ENCODE results near the gene PTPRN2. TPM values are rescaled to one million over a fixed set of nuclear protein-coding genes. Genes with fewer than 3 reads are reported as not detected.

The PTPRN2 gene
- total RNA-seq, 2 experiments from 2014 or later, result 0.70 TPM; not detected in 1

DNA sequence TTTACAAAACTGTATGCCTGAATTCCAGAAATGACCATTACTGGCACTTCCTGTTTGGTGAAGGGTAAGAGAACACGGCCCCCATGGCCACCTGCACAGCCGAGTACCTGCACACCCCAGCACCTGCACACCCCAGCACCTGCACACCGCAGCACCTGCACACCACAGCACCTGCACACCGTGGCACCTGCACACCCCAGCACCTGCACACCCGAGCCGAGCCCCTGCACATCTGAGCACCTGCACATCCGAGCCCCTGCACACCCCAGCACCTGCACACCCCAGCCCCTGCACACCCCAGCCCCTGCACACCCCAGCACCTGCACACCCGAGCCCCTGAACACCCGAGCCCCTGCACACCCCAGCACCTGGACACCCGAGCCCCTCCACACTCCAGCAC, 1007.3 kb downstream of the PTPRN2 start:
- ChIA-PET POLR2A (no interaction called here), CTCF (ENCODE audit: unreplicated experiment) (no interaction called here)
- TF ChIP-seq EZH2phosphoT487 (IDR thresholded peaks at IDR 0.05; ENCODE audit: borderline replicate concordance, low read depth, low read length), result no peak
- TF ChIP-seq, protein P1, sequence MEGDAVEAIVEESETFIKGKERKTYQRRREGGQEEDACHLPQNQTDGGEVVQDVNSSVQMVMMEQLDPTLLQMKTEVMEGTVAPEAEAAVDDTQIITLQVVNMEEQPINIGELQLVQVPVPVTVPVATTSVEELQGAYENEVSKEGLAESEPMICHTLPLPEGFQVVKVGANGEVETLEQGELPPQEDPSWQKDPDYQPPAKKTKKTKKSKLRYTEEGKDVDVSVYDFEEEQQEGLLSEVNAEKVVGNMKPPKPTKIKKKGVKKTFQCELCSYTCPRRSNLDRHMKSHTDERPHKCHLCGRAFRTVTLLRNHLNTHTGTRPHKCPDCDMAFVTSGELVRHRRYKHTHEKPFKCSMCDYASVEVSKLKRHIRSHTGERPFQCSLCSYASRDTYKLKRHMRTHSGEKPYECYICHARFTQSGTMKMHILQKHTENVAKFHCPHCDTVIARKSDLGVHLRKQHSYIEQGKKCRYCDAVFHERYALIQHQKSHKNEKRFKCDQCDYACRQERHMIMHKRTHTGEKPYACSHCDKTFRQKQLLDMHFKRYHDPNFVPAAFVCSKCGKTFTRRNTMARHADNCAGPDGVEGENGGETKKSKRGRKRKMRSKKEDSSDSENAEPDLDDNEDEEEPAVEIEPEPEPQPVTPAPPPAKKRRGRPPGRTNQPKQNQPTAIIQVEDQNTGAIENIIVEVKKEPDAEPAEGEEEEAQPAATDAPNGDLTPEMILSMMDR (conservative IDR thresholded peaks at IDR 0.05; ENCODE audit: low read length), result no peak
- no peak overlapping the region for H2AFZ ChIP-seq (ENCODE audit: low read length)
- no peaks in the 10 kb centered on the region for H3K36me3 ChIP-seq (ENCODE audit: insufficient read depth, low read length)
- no peak overlapping the region for H3K4me2 ChIP-seq (ENCODE audit: low read length)
- intact Hi-C loops (cut with micrococcal nuclease; ENCODE audit: unreplicated experiment), result no loop called here
- no peaks in the 10 kb centered on the region for H3K79me2 ChIP-seq (ENCODE audit: insufficient read depth, low read depth, low read length)
- BruUV-seq (replicated peaks), result no TSS peak
- DNase-seq (ENCODE audit: low spot score), result no peak
- H3K4me1 ChIP-seq (ENCODE audit: insufficient read depth, low read length, poor library complexity, severe bottlenecking), result peaks cover under 1% of the 10 kb centered on the region
- no peak overlapping the region for H3K27ac ChIP-seq (ENCODE audit: low read depth, low read length, poor library complexity, severe bottlenecking)
- no peaks in the 10 kb centered on the region for H3K9me2 ChIP-seq (ENCODE audit: insufficient read depth, low read length)
- no peak overlapping the region for H3K4me3 ChIP-seq (ENCODE audit: low read depth, low read length, poor library complexity, severe bottlenecking)
- no peaks in the 10 kb centered on the region for H3K9me3 ChIP-seq (ENCODE audit: low read length)
- H4K20me1 ChIP-seq (ENCODE audit: insufficient read depth, low read length), result no peaks in the 10 kb centered on the region

DNA sequence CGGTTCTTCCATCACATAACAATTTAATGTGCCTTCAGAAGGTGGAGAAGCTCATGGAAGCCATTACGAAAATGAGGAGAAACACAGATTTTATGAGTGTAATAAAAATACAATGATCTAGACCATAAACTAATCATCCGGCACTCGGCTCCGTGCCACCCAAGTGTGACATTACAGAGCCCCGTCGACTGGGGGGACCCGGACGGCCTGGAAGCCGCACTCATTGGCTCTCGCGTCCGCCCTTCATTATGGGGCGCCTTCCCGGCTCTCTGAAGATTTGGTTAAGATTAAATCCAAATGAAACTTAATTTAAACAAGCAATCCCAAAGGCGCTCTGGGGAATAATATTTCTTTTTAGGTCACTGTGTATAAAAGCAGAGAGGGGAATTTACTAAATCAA, 1008.2 kb downstream of the PTPRN2 start:
- Histone ChIP-seq H3K4me1 (ENCODE audit: insufficient read depth, low read length, poor library complexity, severe bottlenecking) (no peaks in the 10 kb centered on the region), H3K9me2 (ENCODE audit: insufficient read depth, low read length) (no peaks in the 10 kb centered on the region), H3K36me3 (ENCODE audit: insufficient read depth, low read length) (no peaks in the 10 kb centered on the region), H4K20me1 (ENCODE audit: insufficient read depth, low read length) (no peaks in the 10 kb centered on the region), H3K4me3 (ENCODE audit: low read depth, low read length, poor library complexity, severe bottlenecking) (no peak overlapping the region), H3K9me3 (ENCODE audit: low read length) (no peaks in the 10 kb centered on the region), H3K79me2 (ENCODE audit: insufficient read depth, low read depth, low read length) (no peaks in the 10 kb centered on the region), H3K4me2 (ENCODE audit: low read length) (no peak overlapping the region), H3K27ac (ENCODE audit: low read depth, low read length, poor library complexity, severe bottlenecking) (no peak overlapping the region), H2AFZ (ENCODE audit: low read length) (no peak overlapping the region)
- TF ChIP-seq, protein P1 (conservative IDR thresholded peaks at IDR 0.05; ENCODE audit: low read length), result no peak
- TF ChIP-seq EZH2phosphoT487 (IDR thresholded peaks at IDR 0.05; ENCODE audit: borderline replicate concordance, low read depth, low read length), result no peak
- no peak for DNase-seq (ENCODE audit: low spot score)
- POLR2A ChIA-PET, result no interaction called here
- CTCF ChIA-PET (ENCODE audit: unreplicated experiment), result no interaction called here
- intact Hi-C loops (cut with micrococcal nuclease; ENCODE audit: unreplicated experiment), result no loop called here
- BruUV-seq (replicated peaks), result no TSS peak

DNA sequence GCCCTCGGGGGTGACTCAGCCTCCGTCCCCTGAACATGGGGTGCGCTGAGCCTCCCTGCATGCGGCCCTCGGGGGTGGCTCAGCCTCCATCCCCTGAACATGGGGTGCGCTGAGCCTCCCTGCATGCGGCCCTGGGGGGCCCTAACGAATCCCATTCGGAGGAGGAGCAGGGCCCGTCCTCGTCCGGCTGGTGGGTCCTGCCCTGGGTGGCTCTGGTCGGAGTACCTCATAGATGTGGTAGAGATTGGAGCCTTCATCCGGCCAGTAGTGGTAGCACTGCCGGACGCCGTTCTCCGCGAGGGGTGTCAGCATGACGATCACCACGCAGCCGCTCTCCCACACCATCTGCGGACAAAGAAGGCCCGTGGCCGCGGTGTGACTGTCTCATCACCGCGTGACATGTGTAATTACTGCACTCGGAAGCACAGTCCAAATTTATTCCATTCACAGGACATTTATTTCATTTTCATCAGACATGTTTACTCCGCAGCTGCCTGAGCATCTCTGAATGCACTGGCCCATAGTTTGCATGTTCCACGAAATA, 1009.8 kb downstream of the PTPRN2 start:
- intact Hi-C loops (cut with micrococcal nuclease; ENCODE audit: unreplicated experiment), result no loop called here
- no peaks in the 10 kb centered on the region for H3K79me2 ChIP-seq (ENCODE audit: insufficient read depth, low read depth, low read length)
- no peak overlapping the region for H2AFZ ChIP-seq (ENCODE audit: low read length)
- H3K4me2 ChIP-seq (ENCODE audit: low read length), result no peak overlapping the region
- no peaks in the 10 kb centered on the region for H3K4me1 ChIP-seq (ENCODE audit: insufficient read depth, low read length, poor library complexity, severe bottlenecking)
- no peaks in the 10 kb centered on the region for H3K9me3 ChIP-seq (ENCODE audit: low read length)
- no peak overlapping the region for H3K27ac ChIP-seq (ENCODE audit: low read depth, low read length, poor library complexity, severe bottlenecking)
- H3K9me2 ChIP-seq (ENCODE audit: insufficient read depth, low read length), result no peaks in the 10 kb centered on the region
- no peaks in the 10 kb centered on the region for H3K36me3 ChIP-seq (ENCODE audit: insufficient read depth, low read length)
- H3K4me3 ChIP-seq (ENCODE audit: low read depth, low read length, poor library complexity, severe bottlenecking), result no peak overlapping the region
- no peaks in the 10 kb centered on the region for H4K20me1 ChIP-seq (ENCODE audit: insufficient read depth, low read length)
- TF ChIP-seq, protein P1 (conservative IDR thresholded peaks at IDR 0.05; ENCODE audit: low read length), result no peak
- TF ChIP-seq EZH2phosphoT487 (IDR thresholded peaks at IDR 0.05; ENCODE audit: borderline replicate concordance, low read depth, low read length), result no peak
- ChIA-PET CTCF (ENCODE audit: unreplicated experiment) (no interaction called here), POLR2A (no interaction called here)
- BruUV-seq (replicated peaks), result no TSS peak
- no peak for DNase-seq (ENCODE audit: low spot score)

Measured in OCI-LY7 (cell line).